PC-9 (cell line): ENCODE measurements around the gene DPYSL3. TPM values are rescaled to one million over a fixed set of nuclear protein-coding genes. Genes with fewer than 3 reads are reported as not detected.

ENCODE experiments used
- BruUV-seq: library from RNA; stranded (reverse); fragments of 400-500 nt; replicated peaks from 2 replicates; lab custom pipeline; 2021; lab: Mats Ljungman, UMichigan
- CTCF ChIA-PET: fragments of 300-600 bp; sonication (Branson Sonifier 250); formaldehyde crosslinking; loops from one replicate; lab custom pipeline; 2022; ENCODE audit warnings: antibody characterized with exemption; lab: Charles Lee
- POLR2A ChIA-PET: fragments of 300-600 bp; sonication (Branson Sonifier 250); formaldehyde crosslinking; loops from one replicate; lab custom pipeline; 2022; ENCODE audit warnings: antibody characterized with exemption; ENCODE audit not compliant: unreplicated experiment; lab: Charles Lee
- DNase-seq, 2 experiments: peaks; one replicate each; pipeline versions ENCODE4 v3.0.0 to v3.0.0-alpha.2; 2015 to 2022; ENCODE audit warnings: mixed read lengths in 1 of 2
- H2AFZ ChIP-seq: fragments of 200-600 bp; sonication (generic); 2 replicates; pipeline ENCODE4 v1.8.1; 2017; ENCODE audit warnings: antibody characterized with exemption
- H3F3A ChIP-seq: fragments of 200-600 bp; sonication (generic); 2 replicates; pipeline ENCODE4 v1.8.1; 2017; ENCODE audit warnings: antibody characterized with exemption, mild to moderate bottlenecking, low read depth; ENCODE audit not compliant: insufficient read depth
- H3K27ac ChIP-seq: fragments of 200-600 bp; sonication (generic); 2 replicates; pipeline ENCODE4 v1.6.1; 2016; ENCODE audit warnings: mixed run types
- H3K27me3 ChIP-seq: fragments of 200-600 bp; sonication (generic); 2 replicates; pipeline ENCODE4 v1.6.1; 2016; ENCODE audit warnings: low read depth, mixed run types; ENCODE audit not compliant: insufficient read depth
- H3K36me3 ChIP-seq: fragments of 200-600 bp; sonication (generic); 2 replicates; pipeline ENCODE4 v1.6.1; 2016; ENCODE audit warnings: low read depth, mixed run types
- H3K4me1 ChIP-seq: fragments of 200-600 bp; sonication (generic); replicated peaks from 2 replicates; pipeline ENCODE4 v1.6.1; 2016; ENCODE audit warnings: mixed run types; ENCODE audit not compliant: insufficient read depth
- H3K4me2 ChIP-seq: fragments of 200-600 bp; sonication (generic); 2 replicates; pipeline ENCODE4 v1.6.1; 2017; ENCODE audit warnings: mixed run types
- H3K4me3 ChIP-seq: fragments of 200-600 bp; sonication (generic); 2 replicates; pipeline ENCODE4 v1.6.1; 2016; ENCODE audit warnings: mixed run types
- H3K79me2 ChIP-seq: fragments of 200-600 bp; sonication (generic); 2 replicates; pipeline ENCODE4 v1.6.1; 2017; ENCODE audit warnings: low read depth, mixed run types
- H3K9me2 ChIP-seq: fragments of 200-600 bp; sonication (generic); 2 replicates; pipeline ENCODE4 v1.8.1; 2017; ENCODE audit warnings: mild to moderate bottlenecking; ENCODE audit not compliant: insufficient read depth
- H3K9me3 ChIP-seq: fragments of 200-600 bp; sonication (generic); 2 replicates; pipeline ENCODE4 v1.8.1; 2016; ENCODE audit warnings: low read depth; ENCODE audit not compliant: insufficient read depth
- H4K20me1 ChIP-seq: fragments of 200-600 bp; sonication (generic); 2 replicates; pipeline ENCODE4 v1.8.1; 2017; ENCODE audit not compliant: insufficient read depth
- CTCF ChIP-seq: fragments of 200-600 bp; sonication (generic); conservative IDR thresholded peaks from 2 replicates; pipeline ENCODE4 v1.6.1; 2017; ENCODE audit warnings: mixed run types, antibody characterized with exemption, mild to moderate bottlenecking, moderate library complexity
- EZH2 ChIP-seq: fragments of 200-600 bp; sonication (generic); IDR thresholded peaks from 2 replicates; pipeline ENCODE4 v1.8.0; 2017; ENCODE audit warnings: antibody characterized with exemption, low read depth
- intact Hi-C: fragments of 100-400 bp; cut with micrococcal nuclease; formaldehyde crosslinking; loops from one replicate; pipeline ENCODE4 v1.10.0; 2022; ENCODE audit not compliant: unreplicated experiment
- total RNA-seq: library from RNA; stranded (reverse); gene quantifications from 2 replicates; pipeline ENCODE4 v1.2.3, GENCODE V29; 2021

DPYSL3 gene
- total RNA-seq, 1 experiment from 2014 or later = 1.3 TPM

GRCh38 chr5:147408980-147409379 lies 100.9 kb downstream of the DPYSL3 start:
- Histone ChIP-seq H3K27ac (no peak overlapping the region), H3F3A (no peaks in the 10 kb centered on the region), H3K27me3 (peaks cover 7% of the 10 kb centered on the region; the same call in 1 of the 2 replicates), H3K4me2 (no peak overlapping the region), H3K4me3 (no peak overlapping the region), H3K9me3 (no peaks in the 10 kb centered on the region), H3K36me3 (no peaks in the 10 kb centered on the region), H2AFZ (no peak overlapping the region), H3K4me1 (peaks cover 4% of the 10 kb centered on the region; the same call in 1 of the 2 replicates), H3K9me2 (no peaks in the 10 kb centered on the region), H3K79me2 (no peaks in the 10 kb centered on the region), H4K20me1 (no peaks in the 10 kb centered on the region; the same call in 1 of the 2 replicates)
- no peak for DNase-seq
- intact Hi-C loops = no loop called here
- BruUV-seq = no TSS peak
- POLR2A ChIA-PET = no interaction called here
- TF ChIP-seq CTCF (no peak), EZH2 (no peak)
- CTCF ChIA-PET = no interaction called here

- intact Hi-C loops = no loop called here
- POLR2A ChIA-PET = no interaction called here
Measured at GRCh38 chr5:147407094-147407681, 102.7 kb downstream of the DPYSL3 start.

GRCh38 chr5:147406636-147407035 lies 103.2 kb downstream of the DPYSL3 start:
- no TSS peak for BruUV-seq
- H2AFZ ChIP-seq = no peak overlapping the region
- ChIA-PET CTCF (no interaction called here), POLR2A (no interaction called here)
- H3K9me3 ChIP-seq = no peaks in the 10 kb centered on the region
- H3K4me1 ChIP-seq = peaks cover 9% of the 10 kb centered on the region; the same call in 1 of the 2 replicates
- H4K20me1 ChIP-seq = no peaks in the 10 kb centered on the region; the same call in 1 of the 2 replicates
- H3K27me3 ChIP-seq = peaks cover 7% of the 10 kb centered on the region; the same call in 1 of the 2 replicates
- H3K27ac ChIP-seq = no peak overlapping the region
- no peak overlapping the region for H3K4me2 ChIP-seq
- H3F3A ChIP-seq = no peaks in the 10 kb centered on the region
- no peak for DNase-seq
- H3K36me3 ChIP-seq = no peaks in the 10 kb centered on the region
- intact Hi-C loops = no loop called here
- H3K4me3 ChIP-seq = no peak overlapping the region
- no peak for TF ChIP-seq CTCF
- TF ChIP-seq EZH2 = no peak
- no peaks in the 10 kb centered on the region for H3K9me2 ChIP-seq
- no peaks in the 10 kb centered on the region for H3K79me2 ChIP-seq

More at GRCh38 chr5:147407094-147407681, 102.7 kb downstream of the DPYSL3 start:
- Histone ChIP-seq H3K4me2 (no peak overlapping the region), H3K9me3 (no peaks in the 10 kb centered on the region), H4K20me1 (no peaks in the 10 kb centered on the region; the same call in 1 of the 2 replicates), H3K27me3 (peaks cover 7% of the 10 kb centered on the region; the same call in 1 of the 2 replicates), H2AFZ (no peak overlapping the region), H3K36me3 (no peaks in the 10 kb centered on the region), H3F3A (no peaks in the 10 kb centered on the region), H3K79me2 (no peaks in the 10 kb centered on the region), H3K4me3 (no peak overlapping the region), H3K4me1 (peaks cover 9% of the 10 kb centered on the region; the same call in 1 of the 2 replicates), H3K9me2 (no peaks in the 10 kb centered on the region), H3K27ac (no peak overlapping the region)
- no TSS peak for BruUV-seq
- CTCF ChIA-PET = no interaction called here
- TF ChIP-seq EZH2 = no peak
- TF ChIP-seq CTCF = no peak
- DNase-seq = no peak
